SIG-M5 (cell line): ENCODE results near the gene HJV.
A peak's percentile ranks its signal among the peaks of the same experiment; 100 is the strongest.

ENCODE experiments used
- DNase-seq: peaks from one replicate; lab custom pipeline; 2025; lab: John Stamatoyannopoulos, UW

The HJV gene

DNA sequence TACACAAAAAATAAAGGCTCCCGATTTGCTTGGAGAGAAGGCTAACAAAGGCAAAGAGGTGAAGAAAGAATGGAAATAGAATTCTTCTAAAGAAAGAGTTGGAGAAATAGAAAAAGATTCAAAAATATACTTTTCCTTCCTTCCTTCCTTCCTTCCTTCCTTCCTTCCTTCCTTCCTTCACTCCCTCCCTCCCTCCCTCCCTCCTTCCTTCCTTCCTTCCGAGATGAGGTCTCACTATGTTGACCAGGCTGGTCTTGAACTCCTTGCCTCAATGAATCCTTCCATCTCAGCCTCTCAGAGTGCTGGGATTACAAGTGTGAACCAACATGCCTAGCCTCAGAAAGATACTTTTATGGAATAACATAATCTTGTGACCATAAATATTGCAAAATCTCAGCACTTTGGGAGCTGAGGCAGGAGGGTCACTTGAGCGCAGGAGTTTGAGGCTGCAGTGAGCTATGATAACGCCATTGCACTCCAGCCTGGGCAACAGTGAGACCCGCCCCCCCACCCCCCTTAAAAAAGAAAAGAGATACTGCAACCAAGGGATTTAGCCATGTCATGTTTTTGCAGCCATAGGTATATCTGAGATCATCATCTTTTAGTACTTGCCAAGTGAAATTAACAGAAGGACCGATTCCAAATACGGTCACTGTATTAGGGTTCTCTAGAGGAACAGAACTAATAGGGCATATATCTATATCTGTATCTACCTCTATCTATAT lies 1.0 kb upstream of the HJV start:
- no peak for DNase-seq

DNA sequence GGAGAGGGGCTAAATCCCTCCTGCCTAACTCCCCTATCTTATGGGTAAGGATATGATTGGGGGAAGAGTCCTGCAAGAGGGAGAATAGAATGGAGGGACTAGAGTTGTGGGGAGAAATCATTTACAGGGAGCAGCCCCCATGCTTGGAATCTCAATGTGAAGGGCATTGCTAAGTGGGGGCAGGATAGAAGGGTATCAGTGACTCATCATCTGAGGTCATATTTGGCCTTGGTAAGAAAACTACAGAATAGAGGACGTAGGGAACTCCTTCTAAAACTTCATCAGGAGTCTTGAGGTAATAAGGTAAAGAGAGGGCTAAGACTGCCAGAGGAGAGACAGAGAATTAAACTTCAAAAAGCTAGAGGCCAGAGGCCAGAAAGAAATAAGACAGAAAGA lies 487 bp downstream of the HJV start:
- no peak for DNase-seq

DNA sequence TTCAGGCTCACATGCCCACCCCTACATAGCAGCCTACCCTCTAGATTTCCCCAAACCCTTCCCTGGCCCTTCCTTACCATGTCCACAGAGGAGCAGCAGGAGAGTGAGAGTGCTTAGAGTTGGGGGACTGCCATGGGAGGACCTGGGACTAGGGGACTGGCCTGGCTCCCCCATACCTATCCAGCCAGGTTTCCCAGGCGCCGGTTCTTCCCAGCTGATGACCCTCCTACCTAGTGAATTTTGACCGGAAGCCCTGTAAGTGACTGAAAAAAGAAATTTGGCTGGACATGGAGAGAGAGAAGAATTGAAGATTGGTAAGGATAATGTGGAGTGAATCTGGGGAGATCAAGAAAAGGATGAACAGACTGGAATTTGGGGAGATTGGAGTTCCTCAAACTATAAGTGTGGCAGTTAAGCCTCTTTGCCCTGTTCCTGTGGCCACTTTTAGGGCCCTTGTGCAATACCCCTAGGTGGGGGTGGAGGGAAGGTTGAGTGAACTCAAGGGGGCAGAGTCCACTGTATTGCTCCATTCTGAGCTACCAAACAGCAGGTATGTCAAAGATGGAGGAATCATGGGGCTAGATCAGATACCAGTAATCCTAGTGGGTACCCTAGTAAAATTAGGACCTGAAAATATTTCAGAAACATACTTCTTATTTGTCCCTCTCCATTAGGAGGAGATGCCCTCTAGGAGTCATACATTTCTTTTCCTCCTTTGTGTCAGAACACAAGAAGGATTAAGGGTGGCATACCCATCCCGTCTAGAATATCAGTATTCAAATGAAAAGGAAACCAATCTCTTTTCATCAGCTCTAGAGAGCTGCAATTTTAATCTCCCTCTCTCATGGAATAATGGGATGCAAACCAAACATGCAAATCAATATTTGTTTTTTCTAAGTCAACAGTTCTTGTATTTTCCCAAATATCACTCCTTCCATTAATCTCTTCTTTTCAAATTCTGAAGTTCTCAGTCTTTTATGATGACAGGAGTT lies 1.2 kb downstream of the HJV start:
- DNase-seq: no peak

DNA sequence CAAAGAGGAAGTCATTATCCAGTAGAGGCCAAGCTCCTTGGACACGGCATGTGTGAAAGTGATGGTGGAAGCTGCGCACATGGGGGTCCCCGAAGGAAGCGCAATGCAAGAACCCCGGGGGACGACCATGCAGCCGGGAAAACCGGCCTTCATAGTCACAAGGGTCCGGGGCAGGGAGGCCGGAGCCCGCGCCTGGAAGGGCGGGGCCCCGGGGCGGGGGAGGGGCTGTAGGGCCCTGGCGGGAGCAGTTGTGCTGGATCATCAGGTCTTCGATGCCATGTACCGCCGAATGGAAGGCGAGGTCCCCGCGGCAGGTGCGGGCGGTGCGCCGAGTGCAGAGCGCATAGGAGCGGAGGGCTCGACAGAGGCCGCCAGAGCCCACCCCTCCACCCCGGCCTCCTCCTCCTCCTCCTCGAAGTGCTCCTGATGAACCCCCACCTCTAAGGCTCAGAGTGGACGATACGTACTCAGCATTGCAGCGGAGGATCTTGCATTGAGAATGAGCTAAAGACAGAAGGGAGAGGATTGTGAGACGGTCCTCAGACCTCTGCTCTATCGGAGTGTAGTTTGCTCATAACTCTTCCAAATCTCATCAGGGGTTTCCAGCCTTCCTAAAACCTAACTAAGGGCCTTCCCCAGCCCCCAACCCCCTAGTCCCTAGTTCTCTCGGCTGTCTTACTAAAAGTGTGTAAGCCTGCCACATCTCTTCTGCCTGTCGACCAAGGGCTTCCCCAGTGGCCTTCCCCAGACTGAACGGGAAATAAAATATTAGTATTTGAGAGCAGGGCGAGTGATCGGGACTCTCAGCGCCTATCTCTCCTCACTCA lies 2.1 kb downstream of the HJV start:
- no peak for DNase-seq

DNA sequence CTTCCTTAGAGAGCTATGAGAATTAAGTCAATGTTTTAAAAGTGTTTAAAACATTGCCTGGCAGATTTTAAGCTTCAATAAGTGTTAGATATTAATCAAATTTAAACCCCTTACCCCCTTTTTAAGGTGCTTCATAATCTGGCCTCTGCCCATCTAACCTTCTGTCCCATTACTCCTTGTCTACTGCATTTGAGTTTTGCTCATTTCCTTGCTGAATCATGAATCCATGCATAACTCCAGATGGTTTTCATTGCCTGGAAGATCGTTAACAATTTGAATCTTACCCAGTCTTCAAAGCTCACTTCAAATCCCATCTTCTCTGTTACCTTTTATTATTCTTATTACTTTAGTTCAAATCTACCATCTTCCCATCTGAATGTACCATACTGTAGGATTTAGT lies 4.6 kb downstream of the HJV start:
- no peak for DNase-seq

DNA sequence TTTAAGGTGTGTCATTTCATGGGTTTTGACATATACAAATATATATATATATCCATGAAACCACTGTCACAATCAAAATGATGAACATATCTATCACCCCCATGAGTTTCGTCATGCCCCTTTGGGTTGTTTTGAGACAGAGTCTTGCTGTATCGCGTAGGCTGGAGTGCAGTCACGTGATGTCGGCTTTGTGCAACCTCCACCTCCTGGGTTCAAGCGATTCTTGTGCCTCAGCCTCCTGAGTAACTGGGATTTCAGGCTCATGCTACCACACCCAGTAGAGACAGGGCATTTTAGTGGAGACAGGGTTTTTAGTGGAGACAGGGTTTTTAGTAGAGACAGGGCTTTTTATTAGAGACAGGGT lies 8.0 kb downstream of the HJV start:
- no peak for DNase-seq

DNA sequence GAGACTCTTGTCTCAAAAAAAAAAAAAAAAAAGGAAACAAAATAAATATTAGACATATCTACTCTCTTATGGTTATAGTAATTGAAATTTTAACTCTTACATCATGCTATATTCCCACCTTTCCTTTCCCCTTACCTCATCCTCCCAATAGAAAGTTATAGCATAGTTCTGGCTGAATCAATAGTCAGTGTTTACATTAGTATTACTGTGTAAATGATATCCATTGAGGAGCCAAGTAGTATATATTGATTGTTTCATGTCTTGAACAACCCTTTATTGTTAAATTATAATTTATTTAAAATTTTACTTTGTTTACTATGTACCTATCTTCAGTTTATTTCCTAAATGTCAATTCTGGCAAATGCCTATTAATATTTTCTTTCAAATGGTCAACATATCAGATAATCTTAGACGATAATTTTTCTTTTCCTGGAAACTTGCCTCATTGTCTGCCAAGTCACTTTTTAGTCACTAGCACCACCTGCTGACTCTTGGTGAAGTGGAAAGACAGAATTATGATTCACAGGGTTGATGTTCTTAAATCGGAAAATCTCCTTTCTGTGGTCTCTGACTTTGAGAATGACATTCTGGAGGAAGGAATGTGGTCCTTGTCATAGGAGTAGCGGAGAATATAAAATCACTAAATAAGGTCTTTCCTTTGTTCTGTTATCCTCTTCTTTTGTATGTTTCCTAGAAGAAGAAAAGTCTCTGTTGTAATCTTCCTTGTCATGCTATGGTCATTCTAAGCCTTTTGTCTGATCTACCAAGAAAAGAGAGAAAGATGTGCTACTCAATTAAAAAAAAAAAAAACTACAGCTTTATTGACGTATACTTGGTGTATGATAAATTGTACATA lies 8.6 kb downstream of the HJV start:
- peak; percentile 55 for DNase-seq

DNA sequence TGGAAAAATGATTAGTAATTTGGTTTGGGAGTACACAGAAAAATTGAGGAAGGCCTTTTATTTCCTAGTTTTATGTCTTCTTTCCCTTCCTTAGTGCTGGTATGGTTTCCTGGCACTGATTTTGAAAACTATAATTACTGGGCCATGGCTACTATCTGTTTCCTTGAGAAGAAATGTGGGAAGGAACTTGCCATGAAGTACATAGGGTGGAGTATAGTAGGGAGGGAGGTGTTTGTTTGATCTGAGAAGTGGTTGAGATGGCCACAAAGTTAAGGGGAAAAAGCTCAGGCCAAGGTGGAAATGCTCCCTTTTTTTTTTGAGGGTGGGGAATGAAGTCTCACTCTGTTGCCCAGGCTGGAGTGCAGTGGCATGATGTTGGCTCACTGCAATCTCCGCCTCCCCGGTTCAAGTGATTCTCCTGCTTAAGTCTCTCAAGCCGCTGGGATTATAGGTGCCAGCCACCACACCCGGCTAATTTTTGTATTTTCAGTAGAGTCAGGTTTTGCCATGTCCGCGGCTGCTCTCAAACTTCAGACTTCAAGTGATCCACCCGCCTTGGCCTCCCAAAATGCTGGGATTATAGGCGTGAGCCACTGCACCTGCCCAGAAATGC lies 11.3 kb downstream of the HJV start:
- no peak for DNase-seq

DNA sequence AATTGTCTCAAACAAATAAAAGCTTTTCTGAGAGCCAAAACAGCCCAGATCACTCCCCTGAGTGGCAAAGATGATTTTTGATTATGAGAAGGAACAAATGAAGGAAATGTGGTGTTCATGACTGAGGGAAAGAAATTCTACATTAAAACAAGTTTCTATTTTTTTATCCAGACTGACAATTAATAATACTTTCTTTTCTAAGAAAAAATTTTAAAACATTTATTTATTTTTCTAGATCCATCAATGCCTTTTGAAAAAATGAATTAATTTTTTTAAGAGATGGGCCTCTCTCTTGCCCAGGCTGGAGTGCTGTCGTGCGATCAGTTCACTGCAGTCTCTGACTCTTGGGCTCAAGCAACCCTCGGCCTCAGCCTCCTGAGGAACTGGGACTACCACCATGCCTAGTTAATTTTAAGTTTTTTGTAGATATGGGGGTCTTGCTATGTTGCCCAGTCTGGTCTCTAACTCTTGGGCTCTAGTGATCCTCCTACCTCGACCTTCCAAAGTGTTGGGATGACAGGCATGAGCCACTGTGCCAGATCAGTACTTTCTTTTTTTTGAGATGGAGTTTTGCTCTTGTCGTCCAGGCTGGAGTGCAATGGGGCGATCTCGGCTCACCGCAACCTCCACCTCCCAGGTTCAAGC lies 13.9 kb downstream of the HJV start:
- DNase-seq: no peak

DNA sequence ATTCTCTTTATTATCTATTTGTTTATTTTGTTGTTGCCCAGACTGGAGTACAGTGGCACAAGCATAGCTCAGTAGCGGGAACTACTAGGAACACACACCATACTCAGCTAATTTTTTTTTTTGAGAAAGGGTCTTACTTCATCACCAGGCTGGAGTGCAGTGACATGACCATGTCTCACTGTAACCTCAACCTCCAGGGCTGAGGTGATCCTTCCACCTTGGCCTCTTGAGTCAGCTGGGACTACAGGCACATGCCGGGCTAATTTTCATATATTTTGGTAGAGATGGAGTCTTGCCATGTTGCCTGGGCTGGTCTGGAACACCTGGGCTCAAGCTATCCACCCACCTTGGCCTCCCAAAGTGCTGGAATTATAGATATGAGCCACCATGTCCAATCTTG lies 19.8 kb downstream of the HJV start:
- DNase-seq: no peak

DNA sequence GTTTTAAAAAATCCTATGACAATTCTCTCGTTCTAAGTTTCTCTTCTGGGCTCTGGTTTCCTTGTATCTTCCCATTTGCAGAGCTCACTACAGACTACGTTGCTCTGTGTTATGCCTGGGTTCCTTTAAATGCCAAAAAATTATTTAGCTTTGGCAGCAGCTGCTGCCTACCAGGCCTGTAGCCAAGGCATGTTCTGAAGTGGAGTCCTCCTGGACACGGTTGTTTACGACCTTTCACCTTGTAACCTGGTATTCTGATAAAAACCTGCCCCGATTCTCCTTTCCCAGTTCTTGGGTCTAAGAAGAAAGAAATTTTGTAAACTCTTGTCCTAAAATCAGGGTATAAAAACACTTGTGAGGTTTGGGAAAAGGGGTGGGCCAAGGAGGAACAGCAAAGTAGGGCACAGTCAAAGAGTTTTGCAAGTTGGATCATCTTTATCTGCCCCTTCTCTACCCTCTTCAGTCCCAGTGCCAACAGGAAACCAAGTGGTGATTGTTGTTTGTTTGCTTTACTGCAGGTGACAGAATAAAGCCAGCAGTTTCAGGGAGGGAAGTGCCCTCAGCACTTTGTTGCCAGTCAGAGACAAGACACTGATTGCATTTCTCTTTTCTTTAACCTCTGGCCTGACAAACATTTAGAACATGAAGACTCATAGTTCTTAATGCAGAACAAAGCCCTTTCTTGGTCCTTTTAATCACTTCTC lies 22.1 kb downstream of the HJV start:
- DNase-seq: no peak

DNA sequence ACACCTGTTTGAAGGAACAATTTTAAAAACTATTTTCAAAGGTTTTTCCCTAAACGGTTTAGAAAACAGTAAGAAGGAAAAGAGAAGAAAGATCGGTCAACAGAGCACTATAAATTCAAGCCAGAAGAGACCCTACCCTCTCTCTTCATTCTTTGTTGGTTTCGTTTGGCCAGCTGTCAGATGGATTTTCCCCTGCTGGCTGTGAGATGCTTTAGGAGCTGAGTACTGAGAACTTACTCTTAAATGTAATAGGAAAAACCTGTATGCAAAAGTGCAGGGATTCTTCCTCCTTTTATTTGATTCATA lies 23.9 kb downstream of the HJV start:
- DNase-seq: no peak

DNA sequence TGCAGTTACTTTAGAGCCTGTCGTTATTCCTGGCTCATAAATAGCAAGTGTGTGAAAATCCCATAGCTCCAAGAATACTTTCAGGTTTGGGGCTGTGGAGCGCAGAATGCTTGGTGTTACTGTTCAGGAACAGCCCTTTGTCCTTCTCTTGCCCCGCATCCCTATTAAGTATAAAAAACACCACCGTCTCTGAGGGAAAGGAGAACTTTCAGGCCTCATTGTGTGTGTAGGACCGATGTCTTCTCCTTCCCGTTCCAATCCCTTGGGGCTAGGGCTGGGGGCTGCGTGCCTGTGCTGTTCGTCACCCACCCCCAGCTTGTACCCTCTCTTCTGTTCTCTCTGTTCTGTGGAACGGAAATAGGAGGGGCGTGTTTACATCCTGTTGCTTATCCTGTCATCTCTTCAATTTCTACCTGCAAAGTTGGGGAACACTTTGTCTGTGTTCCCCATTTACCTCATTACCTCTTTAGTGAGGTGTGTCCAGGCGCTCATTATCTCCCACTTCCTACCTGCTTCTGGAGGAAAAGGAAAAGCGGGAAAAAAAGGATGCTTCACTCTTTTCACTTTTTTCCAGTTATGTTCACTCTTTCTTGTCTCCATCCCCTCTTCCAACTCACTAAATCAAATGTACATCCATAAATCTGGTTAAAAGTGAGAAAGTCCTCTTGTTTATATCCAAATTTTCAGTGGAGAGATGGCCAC lies 24.4 kb downstream of the HJV start:
- no peak for DNase-seq

DNA sequence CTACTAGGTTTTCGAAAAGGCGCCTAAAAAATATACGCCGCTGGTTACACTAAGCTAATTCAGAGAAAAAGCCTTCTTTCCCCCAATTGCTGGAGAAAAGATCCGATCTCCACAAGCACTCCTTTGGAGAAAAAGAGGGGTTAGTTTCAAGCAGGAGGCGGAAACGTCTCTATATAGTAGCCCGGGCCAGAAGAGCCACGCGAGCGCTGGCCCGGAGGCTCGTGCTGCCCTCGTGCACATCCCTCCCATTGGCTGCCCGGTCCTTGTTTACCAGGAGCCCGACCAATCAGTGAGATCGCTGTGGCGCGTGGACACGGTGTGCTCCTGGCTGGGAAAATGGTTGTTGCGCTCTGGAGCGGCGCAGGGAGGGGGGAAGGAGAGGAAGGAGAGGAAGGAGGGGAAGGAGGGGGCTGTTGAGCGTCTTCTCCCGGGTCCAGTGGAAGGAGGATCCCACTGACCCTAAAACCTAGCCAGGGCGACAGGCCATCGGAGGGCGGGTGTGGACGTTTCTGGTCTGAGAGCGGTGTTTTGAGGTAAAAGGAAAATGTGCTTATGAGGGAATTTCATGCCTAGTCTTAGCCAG lies 25.0 kb downstream of the HJV start, which contains the start of gene TXNIP:
Gene TXNIP (minus strand): TSS at position 147 of the 583 bp plus-strand sequence. CDS start 313 bp downstream, outside the sequence.
- DNase-seq: peak; percentile 94

DNA sequence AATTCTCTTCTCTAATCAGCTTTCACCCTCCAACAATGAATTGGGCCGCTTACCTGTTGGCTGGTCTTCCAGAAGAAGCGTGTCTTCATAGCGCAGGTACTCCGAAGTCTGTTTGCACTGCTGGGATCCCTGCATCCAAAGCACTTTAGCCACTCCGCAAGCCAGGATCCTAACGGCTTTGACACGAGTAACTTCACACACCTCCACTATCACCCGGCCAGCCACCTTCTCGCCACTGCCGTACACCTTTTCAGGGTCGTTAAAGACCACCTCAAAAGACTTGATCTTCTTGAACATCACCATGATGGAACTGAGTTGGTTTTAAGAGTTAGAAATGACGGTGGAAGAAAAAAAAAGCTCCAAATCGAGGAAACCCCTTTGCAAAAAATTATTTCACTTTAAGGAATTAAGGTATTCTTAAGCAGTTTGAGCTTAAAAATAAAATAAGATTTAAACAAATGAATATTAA lies 25.5 kb downstream of the HJV start:
- DNase-seq: no peak

DNA sequence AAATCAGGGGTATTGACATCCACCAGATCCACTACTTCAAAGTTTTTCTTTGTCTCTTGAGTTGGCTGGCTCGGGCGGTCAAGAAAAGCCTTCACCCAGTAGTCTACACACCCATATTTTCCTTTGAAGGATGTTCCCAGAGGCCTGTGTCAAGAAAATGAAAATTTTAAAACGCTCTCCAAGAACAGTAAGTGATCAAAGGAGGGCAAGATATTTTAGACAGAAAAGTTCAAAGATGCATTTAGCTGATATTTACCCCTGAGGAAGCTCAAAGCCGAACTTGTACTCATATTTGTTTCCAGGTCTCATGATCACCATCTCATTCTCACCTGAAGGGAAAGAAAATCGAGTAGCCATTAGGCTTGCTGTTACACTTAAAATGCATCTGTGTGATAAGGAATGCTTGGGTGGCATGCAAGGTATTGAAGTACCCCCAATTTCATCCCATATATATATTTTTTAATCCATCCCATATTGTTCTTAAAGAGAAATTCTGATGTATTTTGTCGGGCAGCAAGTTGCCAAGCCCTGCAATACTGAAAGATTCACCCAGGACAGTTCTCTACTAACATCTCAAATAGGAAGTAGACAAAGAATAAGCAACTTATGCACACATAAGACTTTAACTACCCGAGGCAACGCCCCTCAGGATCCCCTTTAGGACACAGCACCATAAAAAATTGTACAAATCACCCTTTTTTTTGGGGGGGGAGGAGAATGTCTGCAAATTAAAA lies 26.2 kb downstream of the HJV start:
- DNase-seq: no peak

DNA sequence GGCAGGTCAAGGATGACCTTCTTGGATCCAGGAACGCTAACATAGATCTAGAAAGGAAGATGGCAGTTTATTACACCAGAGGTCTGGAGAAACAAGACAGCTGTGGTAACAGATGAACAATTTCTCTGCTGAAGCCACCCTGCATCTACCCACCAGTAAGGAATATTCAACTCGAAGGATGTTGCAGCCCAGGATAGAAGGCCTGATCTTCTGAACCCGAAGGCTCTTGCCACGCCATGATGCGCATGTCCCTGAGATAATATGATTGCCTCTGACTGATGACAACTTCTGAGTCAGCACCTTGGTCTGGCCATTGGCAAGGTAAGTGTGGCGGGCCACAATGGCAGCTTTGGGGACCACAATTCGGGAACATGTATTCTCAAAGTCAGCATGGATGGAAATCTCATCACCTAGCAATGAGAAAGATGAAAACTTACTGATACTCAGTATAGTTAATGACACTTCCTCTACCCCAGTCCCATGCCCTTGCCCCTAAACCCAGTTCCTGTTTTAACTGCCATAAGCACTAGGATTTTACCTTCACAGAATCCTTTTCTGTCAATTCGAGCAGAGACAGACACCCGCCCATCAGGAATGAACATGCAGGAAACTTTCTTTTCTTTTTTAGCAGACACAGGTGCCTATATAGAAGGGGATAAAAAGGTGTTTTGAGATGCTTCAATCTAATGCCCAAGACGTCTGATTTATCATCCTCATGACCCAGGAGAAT lies 27.0 kb downstream of the HJV start:
- no peak for DNase-seq
